ENCODE results near the gene SHBG.

DNA sequence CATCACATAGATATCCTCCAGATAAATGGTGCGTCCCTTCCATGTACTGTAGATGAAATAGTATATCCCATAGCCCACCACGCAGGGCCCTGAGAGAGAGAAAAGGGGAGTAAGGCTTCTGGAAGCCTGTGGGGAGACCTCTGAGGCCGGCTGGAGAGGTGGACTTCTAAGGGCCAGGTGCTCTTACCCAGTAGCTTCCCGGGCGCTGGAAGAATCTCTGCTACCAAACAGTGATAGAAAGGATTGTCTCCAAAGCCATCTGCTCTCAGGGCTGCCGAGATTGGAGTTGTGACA, 3.0 kb upstream of the SHBG start:
- TF ChIP-seq E4F1 (IDR thresholded peaks at IDR 0.05; ENCODE audit: borderline replicate concordance, partially characterized antibody) (no peak), CTCF (IDR thresholded peaks at IDR 0.05 in 2 of 3, conservative IDR thresholded peaks at IDR 0.05 in 1 of 3; ENCODE audit: control insufficient read depth in 2 of 3, extremely low read depth in 1 of 3, insufficient read depth in 1 of 3, low read depth in 3 of 3, low read length in 3 of 3) (no peak), CEBPB (IDR thresholded peaks at IDR 0.05; ENCODE audit: borderline replicate concordance in 1 of 2, low read depth in 2 of 2, low read length in 2 of 2) (no peak), RELA (IDR thresholded peaks at IDR 0.05; ENCODE audit: borderline replicate concordance, partially characterized antibody) (no peak), SMC3 (IDR thresholded peaks at IDR 0.05; ENCODE audit: borderline replicate concordance, low read length) (no peak), POLR2AphosphoS5 (IDR thresholded peaks at IDR 0.05; ENCODE audit: low read length) (no peak), EP300 (IDR thresholded peaks at IDR 0.05; ENCODE audit: borderline replicate concordance in 1 of 2, control insufficient read depth in 1 of 2, low read depth in 2 of 2, low read length in 2 of 2) (no peak), RFX5 (IDR thresholded peaks at IDR 0.05; ENCODE audit: low read depth, low read length) (no peak), ZZZ3 (IDR thresholded peaks at IDR 0.05; ENCODE audit: control insufficient read depth, insufficient read length, low read depth) (no peak), FOS (IDR thresholded peaks at IDR 0.05; ENCODE audit: borderline replicate concordance, extremely low read depth, insufficient read length) (no peak), POLR2A (IDR thresholded peaks at IDR 0.05; ENCODE audit: low read depth, low read length) (no peak)
